Astrocyte (in vitro differentiated cells and primary cell): ENCODE measurements around the gene ALX4. TPM values are rescaled to one million over a fixed set of nuclear protein-coding genes. Genes with fewer than 3 reads are reported as not detected.
A peak's percentile ranks its signal among the peaks of the same experiment; 100 is the strongest.

Source experiments
- DNase-seq: peaks from one replicate; pipeline ENCODE4 v3.0.0-alpha.2; 2010; ENCODE audit warnings: low read depth
- FAIRE-seq: peaks from 2 replicates; lab custom pipeline; 2011; peaks lifted over from hg19 to GRCh38; lab: Jason Lieb, UNC
- H2AFZ ChIP-seq: 2 replicates; pipeline ENCODE4 v1.6.0; 2012; ENCODE audit warnings: low read depth, low read length, inconsistent platforms
- H3K27ac ChIP-seq: 2 replicates; pipeline ENCODE4 v1.5.1; 2011; ENCODE audit warnings: low read depth, low read length, inconsistent platforms
- H3K27me3 ChIP-seq: 2 replicates; pipeline ENCODE4 v1.6.0; 2011; ENCODE audit warnings: low read length, inconsistent platforms; ENCODE audit not compliant: insufficient read depth
- H3K36me3 ChIP-seq: 2 replicates; pipeline ENCODE4 v1.5.1; 2011; ENCODE audit warnings: low read length, inconsistent platforms; ENCODE audit not compliant: insufficient read depth
- H3K4me1 ChIP-seq: 2 replicates; pipeline ENCODE4 v1.5.1; 2011; ENCODE audit warnings: low read length, inconsistent platforms; ENCODE audit not compliant: insufficient read depth
- H3K4me2 ChIP-seq: 2 replicates; pipeline ENCODE4 v1.6.0; 2012; ENCODE audit warnings: low read length, inconsistent platforms
- H3K4me3 ChIP-seq: 2 replicates; pipeline ENCODE4 v1.5.1; 2011; ENCODE audit warnings: low read depth, mild to moderate bottlenecking, low read length, inconsistent platforms; ENCODE audit not compliant: insufficient read depth
- H3K79me2 ChIP-seq: 2 replicates; pipeline ENCODE4 v1.6.0; 2012; ENCODE audit warnings: mild to moderate bottlenecking, low read length, inconsistent platforms; ENCODE audit not compliant: insufficient read depth
- H3K9ac ChIP-seq: 2 replicates; pipeline ENCODE4 v1.6.0; 2012; ENCODE audit warnings: mild to moderate bottlenecking, low read length, inconsistent platforms
- H3K9me3 ChIP-seq: 2 replicates; pipeline ENCODE4 v1.5.1; 2012; ENCODE audit warnings: low read depth, mild to moderate bottlenecking, low read length, inconsistent platforms; ENCODE audit not compliant: insufficient read depth
- H4K20me1 ChIP-seq: 2 replicates; pipeline ENCODE4 v1.6.0; 2012; ENCODE audit warnings: low read length, inconsistent platforms; ENCODE audit not compliant: insufficient read depth
- H3K27ac Mint-ChIP-seq: one replicate; pipeline ENCODE4 v1.8.0; 2021; ENCODE audit warnings: mild to moderate bottlenecking, mixed read lengths; ENCODE audit not compliant: unreplicated experiment
- H3K27me3 Mint-ChIP-seq: one replicate; pipeline ENCODE4 v1.8.0; 2021; ENCODE audit warnings: low read depth, mixed read lengths; ENCODE audit not compliant: unreplicated experiment
- H3K36me3 Mint-ChIP-seq: one replicate; pipeline ENCODE4 v1.8.0; 2021; ENCODE audit warnings: low read depth, mixed read lengths; ENCODE audit not compliant: unreplicated experiment
- H3K4me1 Mint-ChIP-seq: one replicate; pipeline ENCODE4 v1.8.0; 2021; ENCODE audit warnings: low read depth, mixed read lengths; ENCODE audit not compliant: unreplicated experiment
- H3K4me3 Mint-ChIP-seq: one replicate; pipeline ENCODE4 v1.8.0; 2021; ENCODE audit warnings: mild to moderate bottlenecking, moderate library complexity, mixed read lengths; ENCODE audit not compliant: unreplicated experiment
- H3K9me3 Mint-ChIP-seq: one replicate; pipeline ENCODE4 v1.8.0; 2021; ENCODE audit warnings: mild to moderate bottlenecking, mixed read lengths; ENCODE audit not compliant: unreplicated experiment
- EZH2 ChIP-seq: IDR thresholded peaks from 2 replicates; pipeline ENCODE4 v1.6.1; 2012; ENCODE audit warnings: mild to moderate bottlenecking, low read length, inconsistent platforms; ENCODE audit not compliant: insufficient read depth
- total RNA-seq: library from RNA; stranded (reverse); gene quantifications from 2 replicates; pipeline ENCODE4 v1.2.1, GENCODE V29; 2021
- TF ChIP-seq, protein P1 (sequence below): IDR thresholded peaks from 2 replicates; pipeline ENCODE4 v1.5.1; 2011; ENCODE audit warnings: low read depth, mild to moderate bottlenecking, inconsistent platforms, low read length, moderate library complexity; ENCODE audit not compliant: insufficient read depth

Gene ALX4
- total RNA-seq, 1 donor from 2014 or later: not detected

DNA sequence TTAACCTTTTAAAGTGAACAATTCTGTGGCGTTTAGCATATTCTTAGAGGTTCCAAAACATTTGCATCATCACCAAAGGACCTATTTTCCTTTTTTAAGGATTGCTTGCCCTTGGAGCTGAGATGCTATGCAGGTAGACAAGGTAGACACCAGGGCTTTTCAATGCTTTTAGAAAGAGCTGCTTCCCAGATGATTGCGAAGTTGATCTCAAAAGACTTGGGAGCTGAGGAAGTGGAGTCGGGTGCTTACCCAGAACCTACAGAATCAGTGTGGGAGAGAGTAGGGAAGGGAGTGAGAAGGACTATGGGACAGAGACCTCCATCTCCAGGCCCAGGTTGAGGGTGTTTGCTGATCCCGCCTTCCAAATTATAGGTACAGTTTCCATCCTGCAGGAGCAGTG lies 11.1 kb upstream of the ALX4 start:
- no peak overlapping the region for H3K4me2 ChIP-seq
- no peaks in the 10 kb centered on the region for H3K36me3 ChIP-seq
- Mint-ChIP-seq H3K27me3 (peaks cover 89% of the 10 kb centered on the region), H3K4me3 (no peak overlapping the region), H3K4me1 (no peaks in the 10 kb centered on the region), H3K9me3 (peaks cover 5% of the 10 kb centered on the region), H3K27ac (no peak overlapping the region), H3K36me3 (no peaks in the 10 kb centered on the region)
- no peak overlapping the region for H3K9ac ChIP-seq
- FAIRE-seq (no peak), DNase-seq (no peak)
- no peaks in the 10 kb centered on the region for H3K9me3 ChIP-seq
- H3K4me3 ChIP-seq: no peak overlapping the region
- H2AFZ ChIP-seq: no peak overlapping the region
- H3K27ac ChIP-seq: no peak overlapping the region
- TF ChIP-seq EZH2: no peak
- TF ChIP-seq, protein P1, sequence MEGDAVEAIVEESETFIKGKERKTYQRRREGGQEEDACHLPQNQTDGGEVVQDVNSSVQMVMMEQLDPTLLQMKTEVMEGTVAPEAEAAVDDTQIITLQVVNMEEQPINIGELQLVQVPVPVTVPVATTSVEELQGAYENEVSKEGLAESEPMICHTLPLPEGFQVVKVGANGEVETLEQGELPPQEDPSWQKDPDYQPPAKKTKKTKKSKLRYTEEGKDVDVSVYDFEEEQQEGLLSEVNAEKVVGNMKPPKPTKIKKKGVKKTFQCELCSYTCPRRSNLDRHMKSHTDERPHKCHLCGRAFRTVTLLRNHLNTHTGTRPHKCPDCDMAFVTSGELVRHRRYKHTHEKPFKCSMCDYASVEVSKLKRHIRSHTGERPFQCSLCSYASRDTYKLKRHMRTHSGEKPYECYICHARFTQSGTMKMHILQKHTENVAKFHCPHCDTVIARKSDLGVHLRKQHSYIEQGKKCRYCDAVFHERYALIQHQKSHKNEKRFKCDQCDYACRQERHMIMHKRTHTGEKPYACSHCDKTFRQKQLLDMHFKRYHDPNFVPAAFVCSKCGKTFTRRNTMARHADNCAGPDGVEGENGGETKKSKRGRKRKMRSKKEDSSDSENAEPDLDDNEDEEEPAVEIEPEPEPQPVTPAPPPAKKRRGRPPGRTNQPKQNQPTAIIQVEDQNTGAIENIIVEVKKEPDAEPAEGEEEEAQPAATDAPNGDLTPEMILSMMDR: no peak
- H3K4me1 ChIP-seq: peaks cover 9% of the 10 kb centered on the region
- peaks cover 98% of the 10 kb centered on the region for H3K27me3 ChIP-seq
- no peaks in the 10 kb centered on the region for H4K20me1 ChIP-seq
- no peaks in the 10 kb centered on the region for H3K79me2 ChIP-seq

DNA sequence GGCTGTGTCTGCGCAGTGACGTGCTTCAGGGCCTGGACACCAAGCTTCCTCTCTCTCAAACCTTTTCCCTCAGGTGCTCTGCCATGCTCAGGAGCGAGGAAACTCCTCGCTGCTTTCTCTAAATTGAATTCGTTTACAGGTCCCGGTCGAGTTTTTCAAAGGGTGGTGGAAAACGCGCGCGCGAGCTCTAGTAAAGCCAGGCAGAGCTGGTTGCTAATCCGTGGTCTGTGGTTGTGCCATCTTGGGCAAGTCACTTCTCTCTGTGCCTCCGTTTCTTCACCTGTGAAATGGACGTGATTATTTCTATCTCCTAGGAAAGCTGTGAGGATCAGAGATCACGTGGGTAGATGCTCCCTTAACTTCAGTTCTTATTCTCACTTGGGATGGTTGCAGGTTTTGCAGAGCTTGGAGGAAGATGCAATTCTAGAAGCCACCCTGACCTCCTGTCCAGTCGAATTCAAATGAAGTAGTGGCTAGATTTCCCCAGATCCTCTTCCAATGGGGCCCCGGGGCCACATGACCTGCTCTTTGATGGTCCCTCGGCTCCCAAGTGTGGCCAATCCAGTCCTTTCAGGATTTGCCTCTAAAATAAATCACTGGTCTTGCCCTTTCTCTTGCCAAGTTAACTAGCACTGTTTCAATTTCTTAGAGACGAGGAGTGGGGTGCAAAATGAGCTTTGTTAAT lies 10.5 kb upstream of the ALX4 start:
- Mint-ChIP-seq H3K9me3 (peaks cover 10% of the 10 kb centered on the region), H3K4me1 (no peaks in the 10 kb centered on the region), H3K36me3 (no peaks in the 10 kb centered on the region), H3K27me3 (peaks cover 88% of the 10 kb centered on the region), H3K27ac (no peak overlapping the region), H3K4me3 (peak overlapping the region; percentile 11)
- no peak for FAIRE-seq
- TF ChIP-seq EZH2: no peak
- TF ChIP-seq, protein P1: no peak
- no peak overlapping the region for H3K4me3 ChIP-seq
- no peaks in the 10 kb centered on the region for H3K9me3 ChIP-seq
- H3K9ac ChIP-seq: no peak overlapping the region
- H3K4me1 ChIP-seq: peaks cover 14% of the 10 kb centered on the region
- H4K20me1 ChIP-seq: no peaks in the 10 kb centered on the region
- H2AFZ ChIP-seq: no peak overlapping the region
- H3K27me3 ChIP-seq: peaks cover 98% of the 10 kb centered on the region
- no peak for DNase-seq
- H3K27ac ChIP-seq: no peak overlapping the region
- no peaks in the 10 kb centered on the region for H3K79me2 ChIP-seq
- H3K4me2 ChIP-seq: no peak overlapping the region
- H3K36me3 ChIP-seq: no peaks in the 10 kb centered on the region

DNA sequence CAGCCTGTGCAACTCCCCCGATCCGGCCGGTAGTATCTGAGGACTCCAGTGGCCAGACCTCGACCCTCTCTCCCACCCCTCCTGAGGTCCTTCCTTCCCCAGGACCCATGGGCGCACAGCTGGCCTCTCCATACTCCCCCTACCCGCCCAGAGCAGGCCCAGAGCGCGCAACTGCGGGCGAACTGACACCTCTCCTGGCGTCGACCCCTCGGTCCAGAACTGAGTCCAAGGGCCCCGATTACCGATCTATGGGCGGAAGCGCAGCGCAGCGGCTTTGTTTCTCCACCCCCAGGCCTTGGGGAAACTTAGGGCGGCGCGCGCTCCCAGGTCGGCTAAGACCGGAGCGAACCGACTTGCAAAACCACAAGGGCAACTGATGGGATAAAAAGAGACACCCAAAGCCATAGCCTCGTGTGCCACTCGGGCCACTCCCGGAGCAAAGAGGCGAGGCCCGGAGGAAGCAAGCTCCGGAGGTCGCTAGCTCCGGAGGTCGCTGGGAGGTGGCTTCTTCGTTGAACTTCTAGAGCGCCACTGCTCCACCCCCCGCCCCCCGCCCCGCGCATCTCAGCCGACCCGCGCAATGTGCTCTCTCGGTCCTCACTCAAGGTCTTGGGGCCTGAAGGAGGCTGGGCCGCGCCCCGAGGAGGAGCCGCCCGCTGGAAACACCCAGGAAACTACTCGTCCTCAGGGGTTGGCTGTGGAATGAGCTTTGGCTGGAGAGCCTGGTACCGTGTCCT lies 9.8 kb upstream of the ALX4 start:
- Histone ChIP-seq H3K9me3 (no peaks in the 10 kb centered on the region), H3K4me1 (peaks cover 14% of the 10 kb centered on the region), H4K20me1 (no peaks in the 10 kb centered on the region), H3K36me3 (no peaks in the 10 kb centered on the region), H3K4me3 (no peak overlapping the region), H3K79me2 (no peaks in the 10 kb centered on the region), H2AFZ (no peak overlapping the region), H3K27me3 (peaks cover 95% of the 10 kb centered on the region), H3K9ac (no peak overlapping the region), H3K4me2 (peak overlapping the region; percentile 41), H3K27ac (no peak overlapping the region)
- TF ChIP-seq EZH2: peak; percentile 72
- TF ChIP-seq, protein P1: no peak
- no peak overlapping the region for H3K27ac Mint-ChIP-seq
- peaks cover 88% of the 10 kb centered on the region for H3K27me3 Mint-ChIP-seq
- H3K9me3 Mint-ChIP-seq: peaks cover 11% of the 10 kb centered on the region
- FAIRE-seq (no peak), DNase-seq (no peak)
- no peaks in the 10 kb centered on the region for H3K4me1 Mint-ChIP-seq
- no peaks in the 10 kb centered on the region for H3K36me3 Mint-ChIP-seq
- H3K4me3 Mint-ChIP-seq: no peak overlapping the region
